Activated B cell treated with CpG ODN at 0.5 μM for 24 hours (primary cell): ENCODE measurements around the gene PXN. TPM values are rescaled to one million over a fixed set of nuclear protein-coding genes. Genes with fewer than 3 reads are reported as not detected.

Experiments
- ATAC-seq: fragments of 200-7000 bp; cut with Tn5 transposase; one replicate; pipeline ENCODE4 v1.10.0; 2021; ENCODE audit warnings: low read depth, mild to moderate bottlenecking, moderate library complexity
- CTCF ChIA-PET: fragments of 350-600 bp; sonication (Branson Sonifier 250); formaldehyde crosslinking; loops from one replicate; lab custom pipeline; 2021; ENCODE audit warnings: antibody characterized with exemption; lab: Charles Lee
- POLR2A ChIA-PET: fragments of 350-600 bp; sonication (Branson Sonifier 250); formaldehyde crosslinking; loops from one replicate; lab custom pipeline; 2021; ENCODE audit warnings: antibody characterized with exemption; lab: Charles Lee
- DNase-seq: peaks from one replicate; pipeline ENCODE4 v3.0.0; 2022
- H3K27ac Mint-ChIP-seq: one replicate; pipeline ENCODE4 v1.8.0; 2020; ENCODE audit warnings: mixed read lengths
- H3K27me3 Mint-ChIP-seq: one replicate; pipeline ENCODE4 v1.8.0; 2021; ENCODE audit warnings: mixed read lengths
- H3K36me3 Mint-ChIP-seq: one replicate; pipeline ENCODE4 v1.8.0; 2021; ENCODE audit warnings: low read depth, mixed read lengths
- H3K4me1 Mint-ChIP-seq: one replicate; pipeline ENCODE4 v1.8.0; 2021; ENCODE audit warnings: mixed read lengths
- H3K4me3 Mint-ChIP-seq: one replicate; pipeline ENCODE4 v1.8.0; 2020; ENCODE audit warnings: mild to moderate bottlenecking, mixed read lengths
- H3K9me3 Mint-ChIP-seq: one replicate; pipeline ENCODE4 v1.8.0; 2020; ENCODE audit warnings: mixed read lengths
- CTCF ChIP-seq: fragments of 200-600 bp; IDR thresholded peaks from one replicate; pipeline ENCODE4 v1.8.0; 2022; ENCODE audit warnings: antibody characterized with exemption, mild to moderate bottlenecking
- intact Hi-C: fragments of 100-400 bp; cut with micrococcal nuclease; formaldehyde crosslinking; loops from one replicate; pipeline ENCODE4 v1.15.1; 2024
- total RNA-seq: library from RNA; stranded (reverse); gene quantifications from 2 replicates; pipeline ENCODE4 v1.2.3, GENCODE V29; 2022

The PXN gene
- total RNA-seq, 1 donor from 2014 or later, result 1.7 TPM

DNA sequence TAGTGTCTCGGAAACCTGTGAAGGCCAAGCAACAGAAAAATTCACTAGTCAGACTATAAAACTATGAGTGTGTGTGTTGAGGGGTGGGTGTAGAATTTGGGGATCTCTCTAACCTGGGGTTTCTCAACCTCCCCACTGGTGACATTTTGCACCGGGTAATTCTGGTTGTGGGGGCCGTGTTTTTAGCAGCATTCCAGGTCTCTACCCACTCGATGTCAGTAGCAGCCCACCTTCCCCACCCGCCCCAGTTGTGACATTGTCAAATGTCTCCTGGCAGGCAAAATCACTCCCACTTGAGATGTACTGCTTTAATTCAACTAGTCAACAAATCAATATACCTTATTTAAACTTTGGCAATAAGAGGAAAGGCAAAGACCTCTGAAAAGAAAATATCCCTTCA is 75.1 kb downstream of the PXN start:
- Mint-ChIP-seq H3K27ac (no peak overlapping the region), H3K27me3 (no peaks in the 10 kb centered on the region), H3K9me3 (no peaks in the 10 kb centered on the region), H3K4me1 (peaks cover 23% of the 10 kb centered on the region), H3K36me3 (peaks cover 56% of the 10 kb centered on the region), H3K4me3 (no peak overlapping the region)
- intact Hi-C loops, result no loop called here
- DNase-seq (no peak), ATAC-seq (no peak)
- CTCF ChIA-PET, result no interaction called here
- no peak for TF ChIP-seq CTCF
- POLR2A ChIA-PET, result interaction anchor here (6.2 kb wide), 1 partner anchor 10 kb away, joined by 44 read pairs; the partner anchor contains the start of gene RPLP0

DNA sequence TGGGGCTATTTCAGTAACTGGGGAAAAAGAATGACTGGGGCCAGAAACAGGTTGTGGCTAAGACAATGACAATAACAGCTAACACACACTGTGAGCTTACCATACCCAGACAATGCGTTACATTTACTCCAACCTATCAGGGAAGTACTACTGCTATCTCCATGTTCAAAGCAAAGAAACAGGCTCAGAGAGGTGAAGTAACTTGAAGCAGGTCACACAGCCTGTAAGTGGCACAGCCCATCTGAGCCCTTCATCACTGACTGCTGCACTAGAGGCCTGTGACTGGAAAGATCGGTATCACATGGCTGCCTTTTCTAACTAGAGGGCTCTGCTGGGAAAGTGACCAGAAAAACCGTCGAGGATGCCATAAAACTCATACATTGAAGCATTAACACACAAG is 78.9 kb downstream of the PXN start:
- H3K27ac Mint-ChIP-seq, result no peak overlapping the region
- H3K36me3 Mint-ChIP-seq, result peaks cover 79% of the 10 kb centered on the region
- no peak overlapping the region for H3K4me3 Mint-ChIP-seq
- no peak for TF ChIP-seq CTCF
- ChIA-PET POLR2A (interaction anchor here (6.2 kb wide), 1 partner anchor 14 kb away, joined by 44 read pairs; the partner anchor contains the start of gene RPLP0), CTCF (no interaction called here)
- ATAC-seq (no peak), DNase-seq (no peak)
- intact Hi-C loops, result no loop called here
- H3K27me3 Mint-ChIP-seq, result no peaks in the 10 kb centered on the region
- peaks cover 3% of the 10 kb centered on the region for H3K4me1 Mint-ChIP-seq
- H3K9me3 Mint-ChIP-seq, result no peaks in the 10 kb centered on the region

DNA sequence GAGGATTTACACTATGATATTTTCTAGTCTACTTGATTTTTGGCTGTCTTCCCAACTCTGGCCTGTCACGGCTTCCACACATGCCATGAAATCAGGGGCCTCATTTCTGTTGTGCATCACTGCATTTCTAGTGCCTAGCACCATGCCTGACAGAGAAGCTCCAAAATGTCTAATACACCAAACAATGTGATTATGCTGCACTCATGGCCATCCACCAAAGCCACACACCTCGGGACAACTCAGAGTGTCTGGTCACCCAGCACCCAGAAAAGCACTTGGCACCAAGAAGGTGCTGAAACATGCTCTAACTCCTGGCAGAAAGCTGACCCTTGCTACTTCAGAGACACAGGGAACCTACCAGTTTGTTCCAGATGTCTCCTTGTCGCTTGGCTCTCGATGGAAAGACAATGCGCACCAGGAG is 82.3 kb downstream of the PXN start:
- TF ChIP-seq CTCF, result no peak
- ATAC-seq (no peak), DNase-seq (no peak)
- H3K4me1 Mint-ChIP-seq, result peaks cover 3% of the 10 kb centered on the region
- H3K27me3 Mint-ChIP-seq, result no peaks in the 10 kb centered on the region
- H3K9me3 Mint-ChIP-seq, result no peaks in the 10 kb centered on the region
- intact Hi-C loops, result no loop called here
- H3K36me3 Mint-ChIP-seq, result peaks cover 83% of the 10 kb centered on the region
- no peak overlapping the region for H3K4me3 Mint-ChIP-seq
- CTCF ChIA-PET, result no interaction called here
- H3K27ac Mint-ChIP-seq, result no peak overlapping the region
- POLR2A ChIA-PET, result interaction anchor here (0.7 kb wide), 1 partner anchor 18 kb away, joined by 3 read pairs; the partner anchor contains the start of gene RPLP0

DNA sequence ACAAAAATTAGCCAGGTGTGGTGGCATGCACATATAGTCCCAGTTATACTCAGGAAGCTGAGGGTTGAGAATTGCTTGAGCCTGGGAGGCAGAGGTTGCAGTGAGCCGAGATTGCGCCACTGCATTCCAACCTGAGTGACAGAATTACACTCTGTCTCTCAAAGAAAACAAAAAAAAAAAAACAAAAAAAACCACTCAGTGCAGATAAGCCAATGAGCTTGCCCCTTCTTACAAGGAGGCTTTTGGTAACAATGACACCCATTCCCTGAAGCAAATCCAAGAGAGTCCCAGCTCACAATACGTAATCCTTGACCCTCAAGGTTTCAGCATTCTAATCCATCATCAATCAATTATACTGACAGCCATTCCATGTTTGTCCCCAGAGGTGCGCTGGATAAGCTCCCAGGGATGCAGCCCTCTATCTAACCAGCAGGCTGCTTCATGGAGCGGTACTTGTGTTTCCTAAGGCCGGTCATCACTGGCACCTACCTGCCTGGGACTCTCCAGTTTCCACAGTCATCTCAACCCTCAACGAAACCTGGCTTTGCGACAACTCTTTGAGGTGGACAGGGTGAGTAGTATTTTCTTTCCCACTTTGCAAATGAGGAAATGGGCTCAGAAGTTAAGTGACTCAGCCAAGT is 83.4 kb downstream of the PXN start:
- Mint-ChIP-seq H3K9me3 (no peaks in the 10 kb centered on the region), H3K4me1 (peaks cover 3% of the 10 kb centered on the region), H3K27me3 (no peaks in the 10 kb centered on the region), H3K27ac (no peak overlapping the region), H3K4me3 (no peak overlapping the region), H3K36me3 (peaks cover 86% of the 10 kb centered on the region)
- TF ChIP-seq CTCF, result no peak
- POLR2A ChIA-PET, result interaction anchor here (0.7 kb wide), 1 partner anchor 19 kb away, joined by 8 read pairs; the partner anchor contains the start of gene RPLP0
- DNase-seq (no peak), ATAC-seq (no peak)
- intact Hi-C loops, result no loop called here
- CTCF ChIA-PET, result no interaction called here

GRCh38 chr12:120180975-120181374 is 84.6 kb downstream of the PXN start:
- no peaks in the 10 kb centered on the region for H3K4me1 Mint-ChIP-seq
- intact Hi-C loops, result no loop called here
- TF ChIP-seq CTCF, result no peak
- no peak for ATAC-seq
- ChIA-PET POLR2A (interaction anchor here (0.6 kb wide), 1 partner anchor 58 kb away, joined by 3 read pairs; no protein-coding TSS in a partner anchor), CTCF (no interaction called here)
- no peak overlapping the region for H3K4me3 Mint-ChIP-seq
- H3K27ac Mint-ChIP-seq, result no peak overlapping the region
- H3K36me3 Mint-ChIP-seq, result peaks cover 87% of the 10 kb centered on the region
- H3K27me3 Mint-ChIP-seq, result no peaks in the 10 kb centered on the region
- no peak for DNase-seq
- no peaks in the 10 kb centered on the region for H3K9me3 Mint-ChIP-seq
